IPS-18c (cell line): ENCODE results near the gene DSE.

Source experiments
- H3K4me3 ChIP-seq: 2 replicates; pipeline ENCODE4 v1.7.0; 2013; ENCODE audit warnings: low read depth, mild to moderate bottlenecking, low read length, moderate library complexity; ENCODE audit not compliant: insufficient read depth
- H3K9me3 ChIP-seq: one replicate; pipeline ENCODE4 v1.6.1; 2013; ENCODE audit warnings: mild to moderate bottlenecking, low read length, moderate library complexity; ENCODE audit not compliant: control insufficient read depth, insufficient read depth

DSE gene

GRCh38 chr6:116352515-116353471 is 18.0 kb upstream of the DSE start:
- Histone ChIP-seq H3K4me3 (no peak overlapping the region), H3K9me3 (no peaks in the 10 kb centered on the region)

- Histone ChIP-seq H3K4me3 (no peak overlapping the region), H3K9me3 (no peaks in the 10 kb centered on the region)
These were observed 16.5 kb upstream of the DSE start for GRCh38 chr6:116354236-116354635.

GRCh38 chr6:116355796-116356195 is 15.0 kb upstream of the DSE start:
- Histone ChIP-seq H3K9me3 (no peaks in the 10 kb centered on the region), H3K4me3 (no peak overlapping the region)

- H3K9me3 ChIP-seq: no peaks in the 10 kb centered on the region
- H3K4me3 ChIP-seq: no peak overlapping the region
These were observed 11.6 kb upstream of the DSE start for GRCh38 chr6:116359131-116359530.

- no peak overlapping the region for H3K4me3 ChIP-seq
- H3K9me3 ChIP-seq: no peaks in the 10 kb centered on the region
These were observed 10.9 kb upstream of the DSE start for GRCh38 chr6:116359835-116360234.

GRCh38 chr6:116362276-116362675 is 8.5 kb upstream of the DSE start:
- no peaks in the 10 kb centered on the region for H3K9me3 ChIP-seq
- H3K4me3 ChIP-seq: no peak overlapping the region

- Histone ChIP-seq H3K9me3 (no peaks in the 10 kb centered on the region), H3K4me3 (no peak overlapping the region)
These were observed 7.0 kb upstream of the DSE start for GRCh38 chr6:116363759-116364158.

- Histone ChIP-seq H3K4me3 (no peak overlapping the region), H3K9me3 (no peaks in the 10 kb centered on the region)
These were observed 6.4 kb upstream of the DSE start for GRCh38 chr6:116364321-116364720.

GRCh38 chr6:116365743-116366142 is 5.0 kb upstream of the DSE start:
- H3K4me3 ChIP-seq: no peak overlapping the region; the same call in 1 of the 2 replicates
- no peaks in the 10 kb centered on the region for H3K9me3 ChIP-seq

- Histone ChIP-seq H3K9me3 (no peaks in the 10 kb centered on the region), H3K4me3 (no peak overlapping the region)
These were observed 3.9 kb upstream of the DSE start for GRCh38 chr6:116366740-116367275.

GRCh38 chr6:116369540-116369939 is 1.2 kb upstream of the DSE start:
- no peaks in the 10 kb centered on the region for H3K9me3 ChIP-seq
- H3K4me3 ChIP-seq: peak overlapping the region; percentile 91

- no peaks in the 10 kb centered on the region for H3K9me3 ChIP-seq
- peak overlapping the region; percentile 91 for H3K4me3 ChIP-seq
These were observed 585 bp upstream of the DSE start for GRCh38 chr6:116369964-116370759.

GRCh38 chr6:116371120-116371917 is 572 bp downstream of the DSE start:
- H3K4me3 ChIP-seq: peak overlapping the region; percentile 91
- no peaks in the 10 kb centered on the region for H3K9me3 ChIP-seq

- Histone ChIP-seq H3K4me3 (peak overlapping the region; percentile 91), H3K9me3 (no peaks in the 10 kb centered on the region)
These were observed 1.1 kb downstream of the DSE start for GRCh38 chr6:116371918-116372209.

- H3K9me3 ChIP-seq: no peaks in the 10 kb centered on the region
- no peak overlapping the region for H3K4me3 ChIP-seq
These were observed 2.6 kb downstream of the DSE start for GRCh38 chr6:116373300-116373699.

GRCh38 chr6:116373940-116374339 is 3.2 kb downstream of the DSE start:
- Histone ChIP-seq H3K9me3 (no peaks in the 10 kb centered on the region), H3K4me3 (no peak overlapping the region)

- H3K9me3 ChIP-seq: no peaks in the 10 kb centered on the region
- H3K4me3 ChIP-seq: no peak overlapping the region
These were observed 3.8 kb downstream of the DSE start for GRCh38 chr6:116374586-116374985.
